A673 (cell line): ENCODE data around the gene EFHC1. TPM values are rescaled to one million over a fixed set of nuclear protein-coding genes. Genes with fewer than 3 reads are reported as not detected.

ENCODE experiments used
- BruUV-seq: library from RNA; stranded (reverse); fragments of 400-500 nt; replicated peaks from 2 replicates; lab custom pipeline; 2021; lab: Mats Ljungman, UMichigan
- CTCF ChIA-PET: fragments of 300-600 bp; sonication (Branson Sonifier 250); formaldehyde crosslinking; loops from one replicate; lab custom pipeline; 2022; ENCODE audit warnings: antibody characterized with exemption; lab: Charles Lee
- POLR2A ChIA-PET: fragments of 300-600 bp; sonication (Branson Sonifier 250); formaldehyde crosslinking; loops from one replicate; lab custom pipeline; 2022; ENCODE audit warnings: antibody characterized with exemption; ENCODE audit not compliant: low non-redundant PET; lab: Charles Lee
- DNase-seq: peaks from one replicate; pipeline ENCODE4 v3.0.0-alpha.2; 2015; ENCODE audit warnings: low spot score
- H3K27ac ChIP-seq: fragments of 200-600 bp; sonication (generic); 2 replicates; pipeline ENCODE4 v1.5.1; 2016; ENCODE audit warnings: mixed run types, low read depth, mild to moderate bottlenecking, mixed read lengths, antibody characterized with exemption, low read length; ENCODE audit not compliant: poor library complexity, severe bottlenecking
- H3K27me3 ChIP-seq: fragments of 200-600 bp; sonication (generic); replicated peaks from 2 replicates; pipeline ENCODE4 v1.6.1; 2017; ENCODE audit warnings: mixed run types, low read depth, mild to moderate bottlenecking, mixed read lengths, antibody characterized with exemption, low read length; ENCODE audit not compliant: insufficient read depth, poor library complexity
- H3K36me3 ChIP-seq: fragments of 200-600 bp; sonication (generic); 2 replicates; pipeline ENCODE4 v1.6.1; 2016; ENCODE audit warnings: mixed run types, mild to moderate bottlenecking, mixed read lengths, antibody characterized with exemption, low read length; ENCODE audit not compliant: insufficient read depth, poor library complexity, severe bottlenecking
- H3K4me1 ChIP-seq: fragments of 200-600 bp; sonication (generic); 2 replicates; pipeline ENCODE4 v1.6.1; 2017; ENCODE audit warnings: mixed run types, mild to moderate bottlenecking, mixed read lengths, antibody characterized with exemption, low read length; ENCODE audit not compliant: insufficient read depth, poor library complexity, severe bottlenecking
- H3K4me3 ChIP-seq: fragments of 200-600 bp; sonication (generic); 2 replicates; pipeline ENCODE4 v1.5.1; 2016; ENCODE audit warnings: low read depth, mixed run types, mild to moderate bottlenecking, mixed read lengths, low read length; ENCODE audit not compliant: poor library complexity, severe bottlenecking
- H3K9me3 ChIP-seq: fragments of 200-600 bp; sonication (generic); 2 replicates; pipeline ENCODE4 v1.6.1; 2016; ENCODE audit warnings: mixed run types, low read depth, mild to moderate bottlenecking, mixed read lengths, antibody characterized with exemption, low read length; ENCODE audit not compliant: poor library complexity, severe bottlenecking
- CTCF ChIP-seq: fragments of 300-800, 200-600 bp; sonication (generic); conservative IDR thresholded peaks from 2 replicates; pipeline ENCODE4 v1.5.1; 2017; ENCODE audit warnings: low read depth, mild to moderate bottlenecking, antibody characterized with exemption, low read length, moderate library complexity, mixed read lengths
- EZH2 ChIP-seq: fragments of 200-600 bp; sonication (generic); IDR thresholded peaks from 2 replicates; pipeline ENCODE4 v1.6.1; 2017; ENCODE audit warnings: borderline replicate concordance, low read depth, mild to moderate bottlenecking, mixed read lengths, antibody characterized with exemption, low read length; ENCODE audit not compliant: poor library complexity, severe bottlenecking
- intact Hi-C: fragments of 100-400 bp; cut with micrococcal nuclease; formaldehyde crosslinking; loops from one replicate; pipeline ENCODE4 v1.10.0; 2022; ENCODE audit not compliant: unreplicated experiment
- total RNA-seq: library from RNA; stranded (reverse); gene quantifications from 2 replicates; pipeline ENCODE4 v1.2.3, GENCODE V29; 2021

The EFHC1 gene
- total RNA-seq, 1 experiment from 2014 or later = 16.9 TPM

- Histone ChIP-seq H3K27me3 (no peaks in the 10 kb centered on the region), H3K27ac (no peak overlapping the region), H3K36me3 (no peaks in the 10 kb centered on the region), H3K9me3 (no peaks in the 10 kb centered on the region), H3K4me3 (no peak overlapping the region), H3K4me1 (no peaks in the 10 kb centered on the region)
- DNase-seq = no peak
- ChIA-PET CTCF (no interaction called here), POLR2A (interaction anchor here (0.6 to 0.7 kb wide), 3 partner anchors 16 to 311 kb away, joined by 4 to 6 read pairs (median 4); no protein-coding TSS in a partner anchor)
- no TSS peak for BruUV-seq
- intact Hi-C loops = no loop called here
- no peak for TF ChIP-seq EZH2
- no peak for TF ChIP-seq CTCF
These were observed 46.9 kb upstream of the EFHC1 start for GRCh38 chr6:52373151-52373690.

GRCh38 chr6:52374247-52374646 is 45.9 kb upstream of the EFHC1 start:
- H3K36me3 ChIP-seq = no peaks in the 10 kb centered on the region
- POLR2A ChIA-PET = no interaction called here
- H3K4me3 ChIP-seq = no peak overlapping the region
- no peaks in the 10 kb centered on the region for H3K4me1 ChIP-seq
- TF ChIP-seq EZH2 (no peak), CTCF (no peak)
- DNase-seq = no peak
- no peaks in the 10 kb centered on the region for H3K27me3 ChIP-seq
- no TSS peak for BruUV-seq
- CTCF ChIA-PET = no interaction called here
- intact Hi-C loops = no loop called here
- H3K27ac ChIP-seq = no peak overlapping the region
- no peaks in the 10 kb centered on the region for H3K9me3 ChIP-seq

GRCh38 chr6:52375780-52376556 is 44.2 kb upstream of the EFHC1 start:
- H3K4me1 ChIP-seq = no peaks in the 10 kb centered on the region
- H3K36me3 ChIP-seq = no peaks in the 10 kb centered on the region
- no TSS peak for BruUV-seq
- no peak for DNase-seq
- TF ChIP-seq EZH2 = no peak
- TF ChIP-seq CTCF = no peak
- no peak overlapping the region for H3K4me3 ChIP-seq
- no peaks in the 10 kb centered on the region for H3K27me3 ChIP-seq
- CTCF ChIA-PET = no interaction called here
- no peak overlapping the region for H3K27ac ChIP-seq
- POLR2A ChIA-PET = no interaction called here
- no peaks in the 10 kb centered on the region for H3K9me3 ChIP-seq
- intact Hi-C loops = no loop called here
